GM18502 (cell line): Measurements from ENCODE around the gene CD84.
A peak's percentile ranks its signal among the peaks of the same experiment; 100 is the strongest.
"Not testable (repeated sequence)": the region's sequence is repeated elsewhere in the genome, so short reads cannot be mapped to it uniquely, and the experiment has no call there.

Source experiments
- ATAC-seq: cut with Tn5 transposase; IDR thresholded peaks from one replicate; pipeline ENCODE4 v1.9.1; 2021; ENCODE audit warnings: mild to moderate bottlenecking; ENCODE audit not compliant: unreplicated experiment, poor library complexity

The CD84 gene

DNA sequence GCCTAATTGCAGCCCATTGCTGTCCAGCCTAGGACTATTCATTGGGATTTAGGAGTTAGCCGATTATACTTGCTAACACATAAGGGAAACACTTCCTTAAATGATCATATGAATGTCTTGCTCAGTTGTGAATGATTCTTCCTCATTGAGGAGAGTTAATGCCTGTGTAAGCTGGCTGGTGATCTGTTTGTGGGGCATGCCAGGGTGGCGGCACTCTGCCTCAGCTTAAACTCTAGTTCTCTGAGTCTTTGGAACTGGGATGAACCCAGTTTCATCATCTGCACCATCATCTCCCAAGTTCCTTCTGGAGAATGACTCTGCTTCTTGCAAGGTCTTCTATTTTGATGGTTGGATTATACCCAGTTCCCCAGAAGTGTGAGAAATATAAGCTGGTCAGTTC lies 32.4 kb downstream of the CD84 start:
- ATAC-seq = no peak

DNA sequence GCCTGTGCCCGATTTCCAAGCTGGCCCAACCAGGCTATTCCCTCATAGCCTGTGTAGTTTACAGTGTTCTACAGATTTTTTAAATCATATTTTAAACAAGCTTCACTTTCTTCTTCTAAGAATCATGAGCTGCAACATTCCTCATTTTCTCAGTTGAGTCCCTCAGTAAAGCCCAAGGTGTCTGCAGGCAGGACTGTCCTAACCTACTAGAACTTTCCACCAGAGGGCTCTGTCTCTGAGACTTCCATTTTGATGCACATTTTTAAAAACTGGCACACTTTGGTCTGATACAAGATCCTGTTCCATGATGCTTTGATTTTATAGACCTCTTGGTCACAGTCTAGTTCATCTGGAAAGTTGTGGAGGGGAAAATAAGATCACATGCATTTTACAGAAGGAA lies 34.6 kb downstream of the CD84 start:
- no peak for ATAC-seq

GRCh38 chr1:160542303-160542945 lies 36.9 kb downstream of the CD84 start:
- no peak for ATAC-seq

GRCh38 chr1:160541622-160542302 lies 37.5 kb downstream of the CD84 start:
- no peak for ATAC-seq

GRCh38 chr1:160540859-160541233 lies 38.5 kb downstream of the CD84 start:
- ATAC-seq = no peak

DNA sequence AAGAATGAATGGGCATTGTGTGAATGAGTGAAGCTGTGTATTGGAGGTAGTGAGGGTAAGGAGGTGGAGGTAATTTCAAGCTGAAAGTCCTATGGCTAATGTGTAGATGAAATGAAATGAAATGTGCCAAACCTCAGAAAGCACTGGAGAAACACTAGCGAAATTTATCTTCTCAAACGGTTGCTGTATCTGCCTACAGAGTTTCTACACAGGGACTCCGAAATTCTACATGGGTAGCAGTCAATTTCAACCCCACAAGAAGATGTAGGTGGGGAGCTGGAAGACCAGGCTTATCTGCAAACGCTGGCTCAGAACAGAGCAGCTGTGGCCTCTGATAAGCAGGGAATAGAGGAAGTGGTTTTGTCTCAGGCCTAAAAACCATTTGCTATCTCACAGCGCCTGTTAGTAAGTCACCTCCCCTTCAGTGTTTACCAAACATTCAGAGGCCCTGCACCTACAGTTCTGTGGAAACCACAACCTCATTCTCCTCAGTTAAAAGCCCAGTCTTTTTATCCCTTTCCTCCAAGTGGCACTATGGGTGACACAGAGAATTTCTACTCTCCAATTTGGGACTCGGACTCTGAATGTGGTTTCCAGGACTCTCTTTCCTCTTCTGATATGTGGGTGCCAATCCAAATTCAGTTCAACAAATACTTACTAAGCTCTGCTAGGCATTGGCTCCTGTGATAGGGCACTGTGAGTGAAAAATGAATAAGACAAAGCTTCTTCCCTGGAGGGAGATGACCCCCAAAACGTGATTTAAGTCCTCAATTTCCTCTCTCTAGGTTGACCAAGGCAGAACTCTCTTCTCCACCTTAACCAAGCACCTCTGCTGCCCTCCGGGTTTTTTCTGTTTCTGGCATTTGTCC lies 39.1 kb downstream of the CD84 start:
- peak; percentile 93 for ATAC-seq

DNA sequence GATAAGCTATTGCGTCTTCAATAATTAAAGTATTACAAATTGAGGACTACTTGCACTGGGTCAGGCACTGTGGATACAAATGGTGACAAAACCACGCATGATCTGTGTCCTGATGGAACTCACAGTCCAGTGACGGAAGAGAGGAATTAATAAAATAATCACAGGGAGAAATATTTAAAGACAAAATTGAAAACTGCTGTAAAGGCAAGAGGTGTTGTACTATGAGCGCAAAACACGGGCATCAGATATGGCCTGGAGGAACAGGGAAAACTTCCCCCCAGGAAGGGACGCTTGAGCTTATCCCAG lies 39.7 kb downstream of the CD84 start:
- no peak for ATAC-seq

- no peak for ATAC-seq
Measured at GRCh38 chr1:160538985-160539651, 40.2 kb downstream of the CD84 start.

- ATAC-seq = no peak
Measured at GRCh38 chr1:160537714-160538665, 41.3 kb downstream of the CD84 start.

GRCh38 chr1:160534823-160535605 lies 44.3 kb downstream of the CD84 start:
- ATAC-seq = no peak

- ATAC-seq = not testable (repeated sequence)
Measured at GRCh38 chr1:160532557-160532813, 46.8 kb downstream of the CD84 start.

GRCh38 chr1:160531809-160532556 lies 47.3 kb downstream of the CD84 start:
- ATAC-seq = not testable (repeated sequence)

- ATAC-seq = not testable (repeated sequence)
Measured at GRCh38 chr1:160529401-160529952, 49.8 kb downstream of the CD84 start.

GRCh38 chr1:160523789-160524188 lies 55.5 kb downstream of the CD84 start:
- ATAC-seq = not testable (repeated sequence)

DNA sequence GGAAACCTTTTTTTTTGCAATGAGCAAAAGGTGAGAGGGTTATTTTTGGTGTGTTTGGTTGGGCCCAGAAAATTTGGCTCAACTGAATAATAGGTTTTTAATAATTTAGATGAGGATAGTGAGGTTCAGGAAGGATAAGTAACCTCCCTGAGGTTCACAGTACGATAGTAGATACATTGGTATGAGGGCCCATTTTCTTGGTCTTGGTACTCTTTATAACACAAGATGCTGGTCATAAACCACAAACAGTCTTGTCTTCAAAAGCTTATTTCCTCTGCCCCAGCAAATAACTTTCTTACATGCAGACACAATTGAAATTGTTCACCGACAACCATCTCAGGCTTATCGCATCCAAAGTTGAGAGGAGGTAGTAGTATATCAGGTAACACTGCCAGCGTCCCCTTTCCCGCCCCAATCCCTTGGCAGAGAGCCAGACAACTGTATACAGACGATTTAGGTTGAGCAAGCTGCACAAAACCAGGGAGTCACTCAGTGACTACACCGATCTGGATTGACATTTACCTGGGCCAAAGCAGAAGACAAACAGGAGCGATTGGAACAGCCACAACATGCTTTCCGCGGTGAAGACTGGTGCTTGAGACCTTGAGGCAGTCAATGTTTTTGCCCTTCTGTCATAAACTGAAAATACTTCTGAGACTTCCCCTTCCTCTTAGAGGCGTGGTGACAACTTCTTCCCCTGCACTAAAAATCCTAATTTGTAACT lies 56.5 kb downstream of the CD84 start, which contains the start of gene SLAMF6:
Gene SLAMF6 (minus strand): TSS at position 634 of the 724 bp plus-strand sequence. CDS start 63 bp downstream, at position 571.
- ATAC-seq = peak; percentile 59

DNA sequence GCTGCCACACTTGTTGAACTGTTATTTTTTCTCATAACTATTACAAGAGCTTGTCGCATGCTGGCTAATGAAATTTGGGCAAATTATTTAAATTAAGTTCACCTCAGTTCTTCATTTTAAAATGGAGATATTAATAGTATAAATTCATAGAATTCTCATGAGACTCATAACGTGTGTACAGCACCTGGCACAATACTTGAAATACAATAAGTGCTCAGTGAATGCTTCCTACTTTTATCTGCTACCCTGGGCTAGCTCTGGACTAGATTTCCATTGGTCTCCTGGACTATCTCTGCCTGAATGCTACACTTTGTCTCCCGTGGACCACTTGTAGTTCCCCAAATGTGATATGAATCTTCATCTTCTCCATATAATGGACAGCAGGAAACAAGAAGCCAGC lies 57.2 kb downstream of the CD84 start:
- peak; percentile 7 for ATAC-seq

- ATAC-seq = no peak
Measured at GRCh38 chr1:160521554-160521953, 57.7 kb downstream of the CD84 start.
